Measurements from ENCODE around the gene NRTN.
"Not testable (repeated sequence)": the region's sequence is repeated elsewhere in the genome, so short reads cannot be mapped to it uniquely, and the experiment has no call there.

NRTN gene

GRCh38 chr19:5804516-5805461, at the start of gene NRTN:
Gene NRTN (plus strand): TSS chr19:5805067. CDS start chr19:5824166, 19,099 bp downstream.
- DNase-seq (ENCODE audit: low spot score), result no peak

GRCh38 chr19:5762608-5763217, 42.2 kb upstream of the NRTN start:
- no peak for DNase-seq (ENCODE audit: low spot score)

GRCh38 chr19:5765220-5765619, 39.6 kb upstream of the NRTN start:
- no peak for DNase-seq (ENCODE audit: low spot score)

- DNase-seq (ENCODE audit: low spot score), result no peak
Measured at GRCh38 chr19:5767949-5768348, 36.9 kb upstream of the NRTN start.

- no peak for DNase-seq (ENCODE audit: low spot score)
Measured at GRCh38 chr19:5772416-5772815, 32.5 kb upstream of the NRTN start.

- no peak for DNase-seq (ENCODE audit: low spot score)
Measured at GRCh38 chr19:5773276-5773675, 31.6 kb upstream of the NRTN start.

GRCh38 chr19:5774921-5775320, 29.9 kb upstream of the NRTN start:
- no peak for DNase-seq (ENCODE audit: low spot score)

GRCh38 chr19:5775668-5776309, 29.1 kb upstream of the NRTN start:
- no peak for DNase-seq (ENCODE audit: low spot score)

- DNase-seq (ENCODE audit: low spot score), result no peak
Measured at GRCh38 chr19:5778402-5778801, 26.5 kb upstream of the NRTN start.

- not testable (repeated sequence) for DNase-seq (ENCODE audit: low spot score)
Measured at GRCh38 chr19:5780916-5781315, 24.0 kb upstream of the NRTN start.

GRCh38 chr19:5782322-5782721, 22.5 kb upstream of the NRTN start:
- no peak for DNase-seq (ENCODE audit: low spot score)

- no peak for DNase-seq (ENCODE audit: low spot score)
Measured at GRCh38 chr19:5782945-5783919, 21.6 kb upstream of the NRTN start.

GRCh38 chr19:5784581-5785147, 20.2 kb upstream of the NRTN start, which contains the start of gene PRR22:
Gene PRR22 (minus strand): TSS chr19:5784746. CDS start chr19:5784660, 86 bp downstream.
- no peak for DNase-seq (ENCODE audit: low spot score)

GRCh38 chr19:5785423-5785822, 19.4 kb upstream of the NRTN start:
- no peak for DNase-seq (ENCODE audit: low spot score)

GRCh38 chr19:5786593-5787408, 18.1 kb upstream of the NRTN start:
- no peak for DNase-seq (ENCODE audit: low spot score)

- no peak for DNase-seq (ENCODE audit: low spot score)
Measured at GRCh38 chr19:5787409-5788182, 17.3 kb upstream of the NRTN start.

- no peak for DNase-seq (ENCODE audit: low spot score)
Measured at GRCh38 chr19:5788422-5788821, 16.4 kb upstream of the NRTN start.

GRCh38 chr19:5789351-5789761, 15.5 kb upstream of the NRTN start:
- DNase-seq (ENCODE audit: low spot score), result no peak

GRCh38 chr19:5789886-5790558, 14.8 kb upstream of the NRTN start:
- no peak for DNase-seq (ENCODE audit: low spot score)
